Thoracic aorta (tissue), 2 donors: ENCODE results near the gene PFDN4. TPM values are rescaled to one million over a fixed set of nuclear protein-coding genes. Genes with fewer than 3 reads are reported as not detected.

Source experiments
- ATAC-seq: fragments of 150-250 bp; one replicate; pipeline ENCODE4 v1.8.0; 2017; ENCODE audit warnings: low read depth; ENCODE audit not compliant: insufficient number of reproducible peaks, low FRiP score
- DNase-seq: peaks from one replicate; pipeline ENCODE4 v3.0.0-alpha.2; 2020; ENCODE audit warnings: low spot score
- H3K27ac ChIP-seq, 2 donors: fragments of 200-600 bp; sonication (generic); 1 replicate in 1 of 2; 2 replicates in 1 of 2; pipeline ENCODE4 v1.5.1; 2016; ENCODE audit warnings: mild to moderate bottlenecking in 2 of 2, moderate library complexity in 2 of 2
- H3K27me3 ChIP-seq: fragments of 200-600 bp; sonication (generic); replicated peaks from 2 replicates; pipeline ENCODE4 v1.6.0; 2016; ENCODE audit warnings: mild to moderate bottlenecking; ENCODE audit not compliant: insufficient read depth
- H3K36me3 ChIP-seq: fragments of 200-600 bp; sonication (generic); one replicate; pipeline ENCODE4 v1.5.1; 2016
- H3K4me1 ChIP-seq, 2 donors: fragments of 200-600 bp; sonication (generic); 1 replicate in 1 of 2; 2 replicates in 1 of 2; pipeline versions ENCODE4 v1.5.1 to v1.6.0; 2016; ENCODE audit warnings: low read depth in 2 of 2, mild to moderate bottlenecking in 1 of 2; ENCODE audit not compliant: control insufficient read depth in 1 of 2
- H3K4me3 ChIP-seq: fragments of 200-600 bp; sonication (generic); 2 replicates; pipeline ENCODE4 v1.5.1; 2016; ENCODE audit warnings: mild to moderate bottlenecking
- H3K9me3 ChIP-seq: fragments of 200-600 bp; sonication (generic); 2 replicates; pipeline ENCODE4 v1.5.1; 2016
- CTCF ChIP-seq: fragments of 200-600 bp; sonication (generic); IDR thresholded peaks from one replicate; pipeline ENCODE4 v1.5.1; 2019; ENCODE audit warnings: antibody characterized with exemption
- total RNA-seq, 2 donors: library from RNA; depleted of rRNA; stranded (reverse); fragments of >200 nt; gene quantifications; one replicate each; pipeline versions ENCODE4 v1.1.0 to v1.2.3, GENCODE V29; 2016

The PFDN4 gene
- total RNA-seq, 2 donors from 2014 or later = 50.5 to 73.2 TPM

DNA sequence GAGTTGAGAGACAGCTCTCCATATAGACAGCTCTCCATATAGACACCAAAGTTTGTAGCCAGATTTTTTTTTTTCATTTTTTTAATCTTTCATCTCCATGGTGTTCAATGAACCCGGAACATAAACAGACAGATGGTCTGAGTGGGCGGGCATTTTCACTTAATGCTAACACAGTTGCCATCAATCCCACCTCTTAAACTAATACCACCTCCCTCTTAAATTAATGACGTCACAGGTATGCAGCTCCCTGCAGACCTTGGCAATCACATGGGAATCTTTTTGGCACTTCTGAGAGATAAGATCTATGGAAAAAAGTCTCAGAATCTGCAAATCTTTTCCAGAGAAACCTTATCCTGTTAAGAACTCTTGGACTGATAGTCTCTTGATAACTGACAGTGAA lies 43.2 kb downstream of the PFDN4 start:
- Histone ChIP-seq H3K4me1 (no peaks in the 10 kb centered on the region), H3K36me3 (no peaks in the 10 kb centered on the region), H3K27me3 (no peaks in the 10 kb centered on the region)

DNA sequence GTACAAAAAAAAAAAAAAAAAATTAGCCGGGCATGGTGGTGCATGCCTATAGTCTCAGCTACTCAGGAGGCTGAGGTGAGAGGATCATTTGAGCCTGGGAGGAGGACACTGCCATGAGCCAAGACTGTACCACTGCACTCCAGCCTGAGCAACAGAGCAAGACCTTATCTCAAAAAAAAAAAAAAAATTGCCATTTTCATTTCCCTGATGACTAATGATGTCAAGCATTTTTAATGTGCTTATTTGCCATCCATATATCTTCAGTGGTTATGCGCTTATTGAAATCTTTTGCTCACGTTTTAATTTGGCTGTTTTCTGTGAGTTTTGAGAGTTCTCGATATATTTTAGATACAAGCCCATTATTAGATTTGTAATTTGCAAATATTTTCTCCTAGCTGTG lies 46.7 kb downstream of the PFDN4 start:
- Histone ChIP-seq H3K4me3 (no peak overlapping the region), H3K36me3 (no peaks in the 10 kb centered on the region), H3K27me3 (no peaks in the 10 kb centered on the region), H3K4me1 (peaks cover 0 to 4% of the 10 kb centered on the region in 2 donors), H3K9me3 (no peaks in the 10 kb centered on the region), H3K27ac (no peak overlapping the region)
- TF ChIP-seq CTCF = no peak
- ATAC-seq = no peak
- no peak for DNase-seq

More for the DNA sequence above, 43.2 kb downstream of the PFDN4 start:
- ATAC-seq (no peak), DNase-seq (no peak)
- H3K9me3 ChIP-seq = no peaks in the 10 kb centered on the region
- no peak overlapping the region for H3K27ac ChIP-seq
- no peak overlapping the region for H3K4me3 ChIP-seq
- TF ChIP-seq CTCF = no peak

- no peak for ATAC-seq
- H3K9me3 ChIP-seq = no peaks in the 10 kb centered on the region
- H3K36me3 ChIP-seq = no peaks in the 10 kb centered on the region
- H3K27me3 ChIP-seq = no peaks in the 10 kb centered on the region
- TF ChIP-seq CTCF = no peak
- H3K4me3 ChIP-seq = no peak overlapping the region
- no peak overlapping the region for H3K27ac ChIP-seq
- peaks cover 0 to 4% of the 10 kb centered on the region in 2 donors for H3K4me1 ChIP-seq
- DNase-seq = no peak
Measured at GRCh38 chr20:54255157-54255556, 47.3 kb downstream of the PFDN4 start.

- TF ChIP-seq CTCF = no peak
- ATAC-seq = no peak
Measured at GRCh38 chr20:54256202-54256601, 48.3 kb downstream of the PFDN4 start.

GRCh38 chr20:54257071-54257816 lies 49.4 kb downstream of the PFDN4 start:
- H3K27me3 ChIP-seq = no peaks in the 10 kb centered on the region
- ATAC-seq (peak; percentile 50), DNase-seq (no peak)
- no peak for TF ChIP-seq CTCF
- no peak overlapping the region for H3K4me3 ChIP-seq
- H3K36me3 ChIP-seq = no peaks in the 10 kb centered on the region
- no peak overlapping the region for H3K27ac ChIP-seq
- H3K9me3 ChIP-seq = no peaks in the 10 kb centered on the region
- H3K4me1 ChIP-seq = peaks cover 0 to 4% of the 10 kb centered on the region in 2 donors

More at GRCh38 chr20:54256202-54256601, 48.3 kb downstream of the PFDN4 start:
- Histone ChIP-seq H3K4me1 (peaks cover 0 to 4% of the 10 kb centered on the region in 2 donors), H3K36me3 (no peaks in the 10 kb centered on the region), H3K27me3 (no peaks in the 10 kb centered on the region), H3K9me3 (no peaks in the 10 kb centered on the region), H3K27ac (no peak overlapping the region), H3K4me3 (no peak overlapping the region)
- DNase-seq = no peak
